Measurements from ENCODE around the gene SNX24.

DNA sequence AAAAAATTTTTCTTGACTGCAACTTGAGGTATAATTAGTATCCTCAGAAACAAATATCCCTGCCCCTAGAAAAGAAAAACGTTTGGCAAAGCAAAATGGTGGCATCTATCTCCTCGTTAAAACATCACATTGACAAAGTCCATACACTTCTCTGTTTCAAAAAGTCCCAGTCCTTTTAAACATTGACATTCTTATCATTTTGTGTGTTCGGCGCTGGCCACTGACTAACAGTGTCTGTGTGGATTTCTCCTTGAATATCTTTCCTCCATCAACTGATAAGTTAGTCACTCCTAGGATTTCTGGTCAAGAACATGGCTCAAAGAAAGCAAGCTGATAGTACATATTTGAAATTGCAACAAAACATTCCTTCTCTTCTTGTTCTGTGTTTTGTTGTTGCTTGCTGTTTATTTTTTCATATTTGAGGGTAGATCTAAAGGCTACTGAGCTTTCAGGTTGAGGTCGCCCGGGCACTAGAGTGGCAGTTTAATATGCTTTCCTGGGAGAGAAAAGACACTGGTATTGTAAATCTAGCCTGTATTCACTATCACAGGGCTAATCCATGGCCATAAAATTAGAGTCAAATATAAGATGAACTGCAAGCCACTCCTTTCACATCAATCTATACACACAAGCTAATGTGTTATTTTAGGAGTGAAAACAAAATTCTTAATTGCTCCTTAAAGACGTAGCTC, 199.7 kb downstream of the SNX24 start:
- no peak for TF ChIP-seq ZNF274 (IDR thresholded peaks at IDR 0.05; ENCODE audit: low read depth, low read length)
- no peak for TF ChIP-seq YY1 (IDR thresholded peaks at IDR 0.05; ENCODE audit: insufficient read depth, insufficient read length)
- no peak for TF ChIP-seq SUZ12 (IDR thresholded peaks at IDR 0.05; ENCODE audit: extremely low read depth, insufficient read depth, insufficient read length)

Data from NT2/D1 (cell line).